ENCODE measurements around the gene LRRC14B.

DNA sequence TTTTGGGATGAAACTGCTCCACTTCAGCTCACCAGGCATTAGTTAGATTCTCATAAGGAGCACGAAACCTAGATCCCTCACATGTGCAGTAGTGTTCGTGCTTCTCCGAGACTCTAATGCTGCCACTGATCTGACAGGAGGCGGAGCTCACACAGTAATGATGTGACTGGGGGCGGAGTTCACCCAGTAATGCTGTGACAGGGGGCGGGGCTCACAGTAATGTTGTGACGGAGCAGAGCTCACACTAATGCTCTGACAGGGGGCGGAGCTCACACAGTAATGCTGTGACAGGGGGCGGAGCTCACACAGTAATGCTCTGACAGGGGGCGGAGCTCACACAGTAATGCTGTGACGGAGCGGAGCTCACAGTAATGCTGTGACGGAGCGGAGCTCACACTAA lies 27.1 kb upstream of the LRRC14B start:
- no peak for TF ChIP-seq EZH2 (IDR thresholded peaks at IDR 0.05; ENCODE audit: low read length)
- TF ChIP-seq, protein P1, sequence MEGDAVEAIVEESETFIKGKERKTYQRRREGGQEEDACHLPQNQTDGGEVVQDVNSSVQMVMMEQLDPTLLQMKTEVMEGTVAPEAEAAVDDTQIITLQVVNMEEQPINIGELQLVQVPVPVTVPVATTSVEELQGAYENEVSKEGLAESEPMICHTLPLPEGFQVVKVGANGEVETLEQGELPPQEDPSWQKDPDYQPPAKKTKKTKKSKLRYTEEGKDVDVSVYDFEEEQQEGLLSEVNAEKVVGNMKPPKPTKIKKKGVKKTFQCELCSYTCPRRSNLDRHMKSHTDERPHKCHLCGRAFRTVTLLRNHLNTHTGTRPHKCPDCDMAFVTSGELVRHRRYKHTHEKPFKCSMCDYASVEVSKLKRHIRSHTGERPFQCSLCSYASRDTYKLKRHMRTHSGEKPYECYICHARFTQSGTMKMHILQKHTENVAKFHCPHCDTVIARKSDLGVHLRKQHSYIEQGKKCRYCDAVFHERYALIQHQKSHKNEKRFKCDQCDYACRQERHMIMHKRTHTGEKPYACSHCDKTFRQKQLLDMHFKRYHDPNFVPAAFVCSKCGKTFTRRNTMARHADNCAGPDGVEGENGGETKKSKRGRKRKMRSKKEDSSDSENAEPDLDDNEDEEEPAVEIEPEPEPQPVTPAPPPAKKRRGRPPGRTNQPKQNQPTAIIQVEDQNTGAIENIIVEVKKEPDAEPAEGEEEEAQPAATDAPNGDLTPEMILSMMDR (optimal IDR thresholded peaks at IDR 0.05 in 1 of 3, IDR thresholded peaks at IDR 0.05 in 1 of 3, conservative IDR thresholded peaks at IDR 0.05 in 1 of 3; ENCODE audit: extremely low read depth in 1 of 3, insufficient read depth in 2 of 3, low read length in 3 of 3) = no peak
